ENCODE data around the gene SMU1. TPM values are rescaled to one million over a fixed set of nuclear protein-coding genes. Genes with fewer than 3 reads are reported as not detected.

SMU1 gene
- polyA plus RNA-seq, 1 donor: 16.2 TPM

GRCh38 chr9:33044677-33045282 is 31.7 kb downstream of the SMU1 start:
- DNase-seq: peak; percentile 20

- peak; percentile 94 for DNase-seq
Observed at GRCh38 chr9:33044162-33044673, 32.3 kb downstream of the SMU1 start.

GRCh38 chr9:33043671-33044070 is 32.8 kb downstream of the SMU1 start:
- no peak for DNase-seq

GRCh38 chr9:33042473-33042872 is 34.0 kb downstream of the SMU1 start:
- DNase-seq: no peak

GRCh38 chr9:33041432-33042188 is 34.9 kb downstream of the SMU1 start:
- DNase-seq: no peak

- no peak for DNase-seq
Observed at GRCh38 chr9:33040792-33041431, 35.6 kb downstream of the SMU1 start.

- DNase-seq: no peak
Observed at GRCh38 chr9:33032865-33033264, 43.6 kb downstream of the SMU1 start.

GRCh38 chr9:33032292-33032691 is 44.2 kb downstream of the SMU1 start:
- no peak for DNase-seq

GRCh38 chr9:33030285-33030684 is 46.2 kb downstream of the SMU1 start:
- DNase-seq: no peak

GRCh38 chr9:33029231-33029786 is 47.2 kb downstream of the SMU1 start:
- DNase-seq: no peak

GRCh38 chr9:33025572-33026342 is 50.7 kb downstream of the SMU1 start:
- DNase-seq: peak; percentile 80

- DNase-seq: peak; percentile 97
Observed at GRCh38 chr9:33024966-33025571, 51.4 kb downstream of the SMU1 start, which contains the start of gene DNAJA1. DNAJA1 (plus strand) TSS chr9:33025273; CDS start chr9:33026485, 1,212 bp downstream.

GRCh38 chr9:33024126-33024965 is 52.1 kb downstream of the SMU1 start:
- no peak for DNase-seq

- no peak for DNase-seq
Observed at GRCh38 chr9:33023661-33024060, 52.8 kb downstream of the SMU1 start.

GRCh38 chr9:33022755-33023154 is 53.7 kb downstream of the SMU1 start:
- no peak for DNase-seq

GRCh38 chr9:33022303-33022702 is 54.2 kb downstream of the SMU1 start:
- no peak for DNase-seq

GRCh38 chr9:33019797-33020196 is 56.7 kb downstream of the SMU1 start:
- DNase-seq: no peak

GRCh38 chr9:33017283-33018041 is 59.0 kb downstream of the SMU1 start:
- no peak for DNase-seq

GRCh38 chr9:33014665-33015014 is 61.8 kb downstream of the SMU1 start:
- no peak for DNase-seq

- no peak for DNase-seq
Observed at GRCh38 chr9:33013962-33014664, 62.4 kb downstream of the SMU1 start.
